GM18502 (cell line): ENCODE results near the gene PRR33.

ENCODE experiments used
- ATAC-seq: cut with Tn5 transposase; IDR thresholded peaks from one replicate; pipeline ENCODE4 v1.9.1; 2021; ENCODE audit warnings: mild to moderate bottlenecking; ENCODE audit not compliant: unreplicated experiment, poor library complexity

The PRR33 gene

GRCh38 chr11:1917523-1918435 is 26.1 kb upstream of the PRR33 start:
- ATAC-seq = no peak

GRCh38 chr11:1916986-1917522 is 25.4 kb upstream of the PRR33 start:
- no peak for ATAC-seq

- no peak for ATAC-seq
These were observed 24.7 kb upstream of the PRR33 start for GRCh38 chr11:1916132-1916985.

- no peak for ATAC-seq
These were observed 24.1 kb upstream of the PRR33 start for GRCh38 chr11:1915795-1916131.

- ATAC-seq = no peak
These were observed 21.8 kb upstream of the PRR33 start for GRCh38 chr11:1913271-1914060.

- ATAC-seq = no peak
These were observed 20.7 kb upstream of the PRR33 start for GRCh38 chr11:1912289-1912878.

- ATAC-seq = no peak
These were observed 17.8 kb upstream of the PRR33 start for GRCh38 chr11:1909524-1909923.

GRCh38 chr11:1908618-1909017 is 16.9 kb upstream of the PRR33 start:
- ATAC-seq = no peak

- no peak for ATAC-seq
These were observed 15.1 kb upstream of the PRR33 start for GRCh38 chr11:1906611-1907423.

GRCh38 chr11:1906181-1906580 is 14.5 kb upstream of the PRR33 start:
- ATAC-seq = no peak

GRCh38 chr11:1899686-1900085 is 8.0 kb upstream of the PRR33 start:
- ATAC-seq = no peak

- ATAC-seq = no peak
These were observed 7.4 kb upstream of the PRR33 start for GRCh38 chr11:1899090-1899489.

GRCh38 chr11:1896923-1897322 is 5.2 kb upstream of the PRR33 start:
- ATAC-seq = no peak

GRCh38 chr11:1896468-1896867 is 4.8 kb upstream of the PRR33 start:
- no peak for ATAC-seq

GRCh38 chr11:1894759-1895158 is 3.1 kb upstream of the PRR33 start:
- no peak for ATAC-seq

- ATAC-seq = no peak
These were observed 2.1 kb upstream of the PRR33 start for GRCh38 chr11:1893581-1894359.

GRCh38 chr11:1892558-1892957 is 863 bp upstream of the PRR33 start:
- no peak for ATAC-seq

GRCh38 chr11:1892116-1892515 is 421 bp upstream of the PRR33 start:
- ATAC-seq = no peak
